ENCODE measurements around the gene PLEKHB1.

GRCh38 chr11:73649206-73649605 is 2.8 kb downstream of the PLEKHB1 start:
- TF ChIP-seq CTCF (IDR thresholded peaks at IDR 0.05) (no peak), POLR2A (IDR thresholded peaks at IDR 0.05) (no peak)

Data from adrenal gland (tissue), 5 donors.